GM12878 (cell line): ENCODE data around the gene MICALL1. TPM values are rescaled to one million over a fixed set of nuclear protein-coding genes. Genes with fewer than 3 reads are reported as not detected.
A peak's percentile ranks its signal among the peaks of the same experiment; 100 is the strongest.

Source experiments
- ATAC-seq: fragments of 200-7000 bp; cut with Tn5 transposase; 3 replicates; pipeline ENCODE4 v1.9.1; 2020; ENCODE audit warnings: mild to moderate bottlenecking, moderate library complexity
- BruUV-seq: library from RNA; stranded (reverse); fragments of 400-500 nt; replicated peaks from 2 replicates; lab custom pipeline; 2021; lab: Mats Ljungman, UMichigan
- CTCF ChIA-PET: fragments of 300-600 bp; sonication (Branson Sonifier 250); formaldehyde crosslinking; extraction: SDS; loops from one replicate; lab custom pipeline; 2021; ENCODE audit warnings: inconsistent platforms; lab: Yijun Ruan, JAX
- POLR2A ChIA-PET: fragments of 350-600 bp; formaldehyde crosslinking; extraction: SDS; loops from one replicate; lab custom pipeline; 2021; ENCODE audit warnings: inconsistent platforms; lab: Charles Lee
- RAD21 ChIA-PET: fragments of 300-600 bp; sonication (Branson Sonifier 250); formaldehyde crosslinking; loops from one replicate; lab custom pipeline; 2023; ENCODE audit warnings: antibody characterized with exemption; ENCODE audit not compliant: unreplicated experiment; lab: Charles Lee
- SMC1A ChIA-PET: fragments of 300-600 bp; sonication (Branson Sonifier 250); formaldehyde crosslinking; loops from one replicate; lab custom pipeline; 2023; ENCODE audit not compliant: unreplicated experiment, uncharacterized antibody; lab: Charles Lee
- DNase-seq: peaks from one replicate; pipeline ENCODE4 v3.0.0-alpha.2; 2011; ENCODE audit warnings: low read depth, low spot score
- FAIRE-seq: peaks from 3 replicates; lab custom pipeline; 2011; peaks lifted over from hg19 to GRCh38; lab: Jason Lieb, UNC
- H2AFZ ChIP-seq: 2 replicates; pipeline ENCODE4 v1.6.0; 2011; ENCODE audit warnings: low read depth, low read length, control low read depth; ENCODE audit not compliant: control insufficient read depth
- H3K27ac ChIP-seq: 2 replicates; pipeline ENCODE4 v1.5.1; 2011; ENCODE audit warnings: control low read depth; ENCODE audit not compliant: control insufficient read depth, insufficient read depth
- H3K27me3 ChIP-seq, 2 experiments: replicated peaks in 1 of 2; 2 replicates each; pipeline versions ENCODE4 v1.6.0 to v1.6.1; 2011; ENCODE audit warnings: low read length in 1 of 2; ENCODE audit not compliant: control insufficient read depth in 2 of 2, insufficient read depth in 2 of 2
- H3K36me3 ChIP-seq, 2 experiments: 2 replicates each; pipeline ENCODE4 v1.5.1; 2011; ENCODE audit warnings: low read length in 1 of 2; ENCODE audit not compliant: control insufficient read depth in 2 of 2, insufficient read depth in 2 of 2
- H3K4me1 ChIP-seq: 2 replicates; pipeline ENCODE4 v1.6.1; 2011; ENCODE audit warnings: mild to moderate bottlenecking, low read length, moderate library complexity, mixed read lengths; ENCODE audit not compliant: control insufficient read depth, insufficient read depth
- H3K4me2 ChIP-seq: 2 replicates; pipeline ENCODE4 v1.6.0; 2011; ENCODE audit warnings: control low read depth; ENCODE audit not compliant: control insufficient read depth, insufficient read depth
- H3K4me3 ChIP-seq: fragments of 200-600 bp; sonication (generic); 2 replicates; pipeline ENCODE4 v1.5.1; 2016
- H3K79me2 ChIP-seq: 2 replicates; pipeline ENCODE4 v1.6.0; 2011; ENCODE audit warnings: low read length; ENCODE audit not compliant: control insufficient read depth, insufficient read depth
- H3K9ac ChIP-seq: 2 replicates; pipeline ENCODE4 v1.8.0; 2011; ENCODE audit warnings: low read length, control low read depth, mixed read lengths; ENCODE audit not compliant: control insufficient read depth, insufficient read depth
- H3K9me3 ChIP-seq: replicated peaks from 3 replicates; pipeline ENCODE4 v1.5.1; 2011; ENCODE audit warnings: mild to moderate bottlenecking, low read length; ENCODE audit not compliant: control insufficient read depth, insufficient read depth
- H4K20me1 ChIP-seq: 2 replicates; pipeline ENCODE4 v1.6.0; 2011; ENCODE audit not compliant: control insufficient read depth, insufficient read depth
- BACH1 ChIP-seq: fragments of 450-650 bp; IDR thresholded peaks from 2 replicates; pipeline ENCODE4 v1.6.1; 2017; ENCODE audit warnings: mild to moderate bottlenecking, borderline replicate concordance
- DPF2 ChIP-seq: fragments of 450-650 bp; IDR thresholded peaks from 2 replicates; pipeline ENCODE4 v1.6.1; 2017; ENCODE audit warnings: mild to moderate bottlenecking
- EP300 ChIP-seq, 2 experiments: fragments of 150-350 bp in 1 of 2; IDR thresholded peaks; 2 replicates each; pipeline ENCODE4 v1.6.1; 2011 to 2012; ENCODE audit warnings: low read depth in 2 of 2, low read length in 2 of 2, borderline replicate concordance in 1 of 2, improper control_type of control experiment in 1 of 2, inconsistent platforms in 1 of 2; ENCODE audit not compliant: control insufficient read depth in 1 of 2
- ETV6 ChIP-seq, 2 experiments: fragments of 450-650 bp in 1 of 2; IDR thresholded peaks in 1 of 2; conservative IDR thresholded peaks in 1 of 2; 2 replicates each; pipeline ENCODE4 v1.6.1; 2014; ENCODE audit warnings: antibody characterized with exemption in 1 of 2, borderline replicate concordance in 1 of 2, low read depth in 1 of 2, mild to moderate bottlenecking in 1 of 2, moderate library complexity in 1 of 2
- GATAD2B ChIP-seq: fragments of 450-650 bp; conservative IDR thresholded peaks from 2 replicates; pipeline ENCODE4 v1.6.1; 2017; ENCODE audit warnings: low read depth, mild to moderate bottlenecking, moderate library complexity
- LARP7 ChIP-seq: fragments of 450-650 bp; IDR thresholded peaks from 2 replicates; pipeline ENCODE4 v1.6.1; 2017; ENCODE audit warnings: mild to moderate bottlenecking
- NFIC ChIP-seq: IDR thresholded peaks from 2 replicates; pipeline ENCODE4 v1.6.1; 2012; ENCODE audit warnings: low read depth, mild to moderate bottlenecking, inconsistent platforms, low read length, moderate library complexity
- RCOR1 ChIP-seq: conservative IDR thresholded peaks from 2 replicates; pipeline ENCODE4 v1.6.1; 2012; ENCODE audit warnings: low read depth, low read length, improper control_type of control experiment
- SIX5 ChIP-seq: IDR thresholded peaks from 2 replicates; pipeline ENCODE4 v1.6.1; 2011; ENCODE audit warnings: mild to moderate bottlenecking, low read depth, low read length, moderate library complexity; ENCODE audit not compliant: severe bottlenecking
- SUPT20H ChIP-seq: IDR thresholded peaks from 2 replicates; pipeline ENCODE4 v1.6.1; 2011; ENCODE audit warnings: low read depth, mild to moderate bottlenecking, low read length, moderate library complexity, borderline replicate concordance; ENCODE audit not compliant: control insufficient read depth
- YY1 ChIP-seq: IDR thresholded peaks from 2 replicates; pipeline ENCODE4 v1.6.1; 2011; ENCODE audit warnings: low read depth, mild to moderate bottlenecking, low read length
- ZNF207 ChIP-seq: fragments of 450-650 bp; IDR thresholded peaks from 2 replicates; pipeline ENCODE4 v1.6.1; 2014; ENCODE audit warnings: antibody characterized with exemption, mild to moderate bottlenecking, borderline replicate concordance
- ZNF217 ChIP-seq: fragments of 450-650 bp; IDR thresholded peaks from 2 replicates; pipeline ENCODE4 v1.6.1; 2017; ENCODE audit warnings: antibody characterized with exemption, mild to moderate bottlenecking
- WGBS: methylation state at CpG from one replicate; pipeline ENCODE4 v1.1.6; 2016; ENCODE audit warnings: low lambda C conversion rate; ENCODE audit not compliant: insufficient replicate concordance, insufficient coverage; ENCODE audit errors: missing lambda C conversion rate; 5-methylcytosine and 5-hydroxymethylcytosine counted together
- in situ Hi-C: fragments of 300-500 bp; cut with MboI; formaldehyde crosslinking; loops from 9 replicates; pipeline ENCODE4 v1.14.3; 2018; ENCODE audit warnings: mixed read lengths
- intact Hi-C: fragments of 100-400 bp; cut with micrococcal nuclease; formaldehyde crosslinking; loops from one replicate; pipeline ENCODE4 v1.14.2; 2022; ENCODE audit not compliant: unreplicated experiment
- polyA plus RNA-seq, 11 experiments: library from polyadenylated mRNA; depleted of rRNA in 4 of 11; unstranded in 6 of 11; stranded (reverse) in 5 of 11; fragments of >200 nt; fragmentation: Nextera tagmentation in 4 of 11; fragmentation: Illumina TruSeq in 1 of 11; extraction: Ambion mirVana in 4 of 11; extraction: Trizol in 1 of 11; gene quantifications; 1 replicate in 1 of 11; 2 replicates in 10 of 11; pipeline versions ENCODE4 v1.2.1 to v1.2.3, GENCODE V29; 2011 to 2016; ENCODE audit warnings: inconsistent platforms in 2 of 11, missing spikeins in 2 of 11, low read depth in 1 of 11
- total RNA-seq, 4 experiments: library from RNA; depleted of rRNA in 3 of 4; stranded (reverse); fragments of >200 nt in 3 of 4; fragmentation: Illumina TruSeq in 1 of 4; extraction: Trizol in 1 of 4; gene quantifications; 2 replicates each; pipeline versions ENCODE4 v1.2.1 to v1.2.3, GENCODE V29; 2013 to 2021
- TF ChIP-seq, protein P1 (sequence below): fragments of 450-650 bp; conservative IDR thresholded peaks from 2 replicates; pipeline ENCODE4 v1.6.1; 2017; ENCODE audit warnings: mild to moderate bottlenecking, moderate library complexity
- TF ChIP-seq, protein P2 (sequence below): IDR thresholded peaks from 2 replicates; pipeline ENCODE4 v1.6.1; 2012; ENCODE audit warnings: low read depth, low read length, improper control_type of control experiment
- TF ChIP-seq, protein P3 (sequence below): fragments of 150-350 bp; IDR thresholded peaks from 2 replicates; pipeline ENCODE4 v1.6.1; 2016; ENCODE audit warnings: low read depth, low read length

Gene MICALL1
- total and polyA plus RNA-seq, 10 of the 15 experiments (the other 5 are each of a cell fraction or from before 2014, with no cell fraction given): 0.72 to 30.7 (median 7.8) TPM

DNA sequence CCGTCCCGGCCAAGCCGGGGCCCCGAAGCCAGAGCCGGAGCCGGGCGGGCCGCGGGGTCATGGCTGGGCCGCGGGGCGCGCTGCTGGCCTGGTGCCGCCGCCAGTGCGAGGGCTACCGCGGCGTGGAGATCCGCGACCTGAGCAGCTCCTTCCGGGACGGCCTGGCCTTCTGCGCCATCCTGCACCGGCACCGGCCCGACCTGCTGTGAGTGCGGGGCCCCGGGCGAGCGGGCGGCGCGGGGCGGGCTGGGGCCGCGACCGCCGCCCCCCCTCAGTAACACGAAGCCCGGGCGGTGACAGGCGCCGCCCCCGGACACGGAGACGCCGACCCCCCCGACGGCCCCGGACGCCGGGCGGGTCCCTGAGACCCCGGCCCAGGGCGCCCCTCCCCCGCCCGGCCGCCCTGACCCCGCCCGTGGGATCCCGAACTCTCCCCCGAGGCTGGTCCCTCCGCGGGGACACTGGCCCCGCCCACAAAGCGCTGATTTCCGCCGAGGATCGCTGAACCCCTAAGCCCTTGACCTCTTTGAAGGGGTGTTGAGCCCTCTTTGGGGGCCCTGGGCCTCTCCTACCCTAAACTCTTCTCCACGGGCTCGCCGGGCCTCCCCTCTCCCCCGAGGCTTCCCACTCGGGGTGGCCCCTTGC lies 389 bp downstream of the MICALL1 start:
- FAIRE-seq (peak; percentile 62), DNase-seq (no peak), ATAC-seq (peak; percentile 53)
- Histone ChIP-seq H3K4me2 (peak overlapping the region; percentile 94), H3K27ac (peak overlapping the region; percentile 59; the same call in 1 of the 2 replicates), H3K79me2 (peaks cover 2% of the 10 kb centered on the region; the same call in 1 of the 2 replicates), H3K4me3 (peak overlapping the region; percentile 85), H4K20me1 (no peaks in the 10 kb centered on the region), H3K4me1 (no peaks in the 10 kb centered on the region), H3K9me3 (no peaks in the 10 kb centered on the region), H3K27me3 (no peaks in the 10 kb centered on the region), H2AFZ (peak overlapping the region; percentile 74), H3K36me3 (no peaks in the 10 kb centered on the region), H3K9ac (peak overlapping the region; percentile 63)
- BruUV-seq: no TSS peak
- POLR2A ChIA-PET: interaction anchor here (0.6 to 2.8 kb wide), 6 partner anchors 10 to 1569 kb away, joined by 3 to 16 read pairs (median 4); partner anchors contain the start of genes EIF3L, LGALS1 and TST
- RAD21 ChIA-PET: interaction anchor here (0.8 to 1.6 kb wide), 3 partner anchors 10 to 263 kb away, joined by 3 to 9 read pairs (median 5); no protein-coding TSS in a partner anchor
- 3% methylated on average over 43 of the region's 75 CpGs for WGBS
- in situ Hi-C loops (no loop called here), intact Hi-C loops (loop anchor here (2.0 to 5.0 kb wide), 2 partner anchors 28 to 61 kb away; no protein-coding TSS in a partner anchor)
- SMC1A ChIA-PET: interaction anchor here (0.8 to 1.9 kb wide), 3 partner anchors 9 to 59 kb away, joined by 3 to 11 read pairs (median 3); no protein-coding TSS in a partner anchor
- CTCF ChIA-PET: interaction anchor here (0.8 to 2.3 kb wide), 8 partner anchors 8 to 272 kb away, joined by 3 to 19 read pairs (median 6); partner anchors contain the start of genes C22orf23 and POLR2F
- TF ChIP-seq BACH1: no peak
- TF ChIP-seq, protein P1, sequence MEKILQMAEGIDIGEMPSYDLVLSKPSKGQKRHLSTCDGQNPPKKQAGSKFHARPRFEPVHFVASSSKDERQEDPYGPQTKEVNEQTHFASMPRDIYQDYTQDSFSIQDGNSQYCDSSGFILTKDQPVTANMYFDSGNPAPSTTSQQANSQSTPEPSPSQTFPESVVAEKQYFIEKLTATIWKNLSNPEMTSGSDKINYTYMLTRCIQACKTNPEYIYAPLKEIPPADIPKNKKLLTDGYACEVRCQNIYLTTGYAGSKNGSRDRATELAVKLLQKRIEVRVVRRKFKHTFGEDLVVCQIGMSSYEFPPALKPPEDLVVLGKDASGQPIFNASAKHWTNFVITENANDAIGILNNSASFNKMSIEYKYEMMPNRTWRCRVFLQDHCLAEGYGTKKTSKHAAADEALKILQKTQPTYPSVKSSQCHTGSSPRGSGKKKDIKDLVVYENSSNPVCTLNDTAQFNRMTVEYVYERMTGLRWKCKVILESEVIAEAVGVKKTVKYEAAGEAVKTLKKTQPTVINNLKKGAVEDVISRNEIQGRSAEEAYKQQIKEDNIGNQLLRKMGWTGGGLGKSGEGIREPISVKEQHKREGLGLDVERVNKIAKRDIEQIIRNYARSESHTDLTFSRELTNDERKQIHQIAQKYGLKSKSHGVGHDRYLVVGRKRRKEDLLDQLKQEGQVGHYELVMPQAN: peak; percentile 52
- TF ChIP-seq SIX5: no peak
- no peak for TF ChIP-seq ZNF207
- TF ChIP-seq, protein P2, sequence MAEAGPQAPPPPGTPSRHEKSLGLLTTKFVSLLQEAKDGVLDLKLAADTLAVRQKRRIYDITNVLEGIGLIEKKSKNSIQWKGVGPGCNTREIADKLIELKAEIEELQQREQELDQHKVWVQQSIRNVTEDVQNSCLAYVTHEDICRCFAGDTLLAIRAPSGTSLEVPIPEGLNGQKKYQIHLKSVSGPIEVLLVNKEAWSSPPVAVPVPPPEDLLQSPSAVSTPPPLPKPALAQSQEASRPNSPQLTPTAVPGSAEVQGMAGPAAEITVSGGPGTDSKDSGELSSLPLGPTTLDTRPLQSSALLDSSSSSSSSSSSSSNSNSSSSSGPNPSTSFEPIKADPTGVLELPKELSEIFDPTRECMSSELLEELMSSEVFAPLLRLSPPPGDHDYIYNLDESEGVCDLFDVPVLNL: no peak
- peak; percentile 49; the same call in 1 of the 2 replicates for TF ChIP-seq LARP7
- peak; percentile 76 for TF ChIP-seq DPF2
- TF ChIP-seq EP300 (IDR thresholded peaks at IDR 0.05; ENCODE audit: borderline replicate concordance in 1 of 2, control insufficient read depth in 1 of 2, low read depth in 2 of 2, low read length in 2 of 2): no peak
- TF ChIP-seq ETV6 (conservative IDR thresholded peaks at IDR 0.05 in 1 of 2, IDR thresholded peaks at IDR 0.05 in 1 of 2; ENCODE audit: borderline replicate concordance in 1 of 2, low read depth in 1 of 2): no peak
- peak; percentile 4; the same call in 1 of the 2 replicates for TF ChIP-seq YY1
- no peak for TF ChIP-seq SUPT20H
- peak; percentile 72; the same call in 1 of the 2 replicates for TF ChIP-seq GATAD2B
- TF ChIP-seq, protein P3, sequence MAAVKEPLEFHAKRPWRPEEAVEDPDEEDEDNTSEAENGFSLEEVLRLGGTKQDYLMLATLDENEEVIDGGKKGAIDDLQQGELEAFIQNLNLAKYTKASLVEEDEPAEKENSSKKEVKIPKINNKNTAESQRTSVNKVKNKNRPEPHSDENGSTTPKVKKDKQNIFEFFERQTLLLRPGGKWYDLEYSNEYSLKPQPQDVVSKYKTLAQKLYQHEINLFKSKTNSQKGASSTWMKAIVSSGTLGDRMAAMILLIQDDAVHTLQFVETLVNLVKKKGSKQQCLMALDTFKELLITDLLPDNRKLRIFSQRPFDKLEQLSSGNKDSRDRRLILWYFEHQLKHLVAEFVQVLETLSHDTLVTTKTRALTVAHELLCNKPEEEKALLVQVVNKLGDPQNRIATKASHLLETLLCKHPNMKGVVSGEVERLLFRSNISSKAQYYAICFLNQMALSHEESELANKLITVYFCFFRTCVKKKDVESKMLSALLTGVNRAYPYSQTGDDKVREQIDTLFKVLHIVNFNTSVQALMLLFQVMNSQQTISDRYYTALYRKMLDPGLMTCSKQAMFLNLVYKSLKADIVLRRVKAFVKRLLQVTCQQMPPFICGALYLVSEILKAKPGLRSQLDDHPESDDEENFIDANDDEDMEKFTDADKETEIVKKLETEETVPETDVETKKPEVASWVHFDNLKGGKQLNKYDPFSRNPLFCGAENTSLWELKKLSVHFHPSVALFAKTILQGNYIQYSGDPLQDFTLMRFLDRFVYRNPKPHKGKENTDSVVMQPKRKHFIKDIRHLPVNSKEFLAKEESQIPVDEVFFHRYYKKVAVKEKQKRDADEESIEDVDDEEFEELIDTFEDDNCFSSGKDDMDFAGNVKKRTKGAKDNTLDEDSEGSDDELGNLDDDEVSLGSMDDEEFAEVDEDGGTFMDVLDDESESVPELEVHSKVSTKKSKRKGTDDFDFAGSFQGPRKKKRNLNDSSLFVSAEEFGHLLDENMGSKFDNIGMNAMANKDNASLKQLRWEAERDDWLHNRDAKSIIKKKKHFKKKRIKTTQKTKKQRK: no peak
- no peak for TF ChIP-seq NFIC
- TF ChIP-seq RCOR1: no peak
- TF ChIP-seq ZNF217: no peak
